Dendritic cell treated with granulocyte-macrophage colony-stimulating factor and Interleukin-4, amounts not matched to agents 40 ng/mL and 50 ng/mL, for 4 days (primary cell): Measurements from ENCODE around the gene SLC26A3.
"Not testable (repeated sequence)": the region's sequence is repeated elsewhere in the genome, so short reads cannot be mapped to it uniquely, and the experiment has no call there.

Experiments used
- H3K27ac Mint-ChIP-seq: one replicate; pipeline ENCODE4 v1.8.0; 2022; ENCODE audit warnings: mild to moderate bottlenecking, mixed read lengths
- H3K27me3 Mint-ChIP-seq: one replicate; pipeline ENCODE4 v1.8.0; 2022; ENCODE audit warnings: mild to moderate bottlenecking, mixed read lengths
- H3K36me3 Mint-ChIP-seq: one replicate; pipeline ENCODE4 v1.8.0; 2022; ENCODE audit warnings: low read depth, mixed read lengths
- H3K4me1 Mint-ChIP-seq: one replicate; pipeline ENCODE4 v1.8.0; 2022; ENCODE audit warnings: low read depth, mixed read lengths
- H3K4me3 Mint-ChIP-seq: one replicate; pipeline ENCODE4 v1.8.0; 2022; ENCODE audit warnings: mild to moderate bottlenecking, moderate library complexity, mixed read lengths
- H3K9me3 Mint-ChIP-seq: one replicate; pipeline ENCODE4 v1.8.0; 2022; ENCODE audit warnings: mixed read lengths
- intact Hi-C: fragments of 100-400 bp; cut with micrococcal nuclease; formaldehyde crosslinking; loops from one replicate; pipeline ENCODE4 v1.15.0; 2022

The SLC26A3 gene

DNA sequence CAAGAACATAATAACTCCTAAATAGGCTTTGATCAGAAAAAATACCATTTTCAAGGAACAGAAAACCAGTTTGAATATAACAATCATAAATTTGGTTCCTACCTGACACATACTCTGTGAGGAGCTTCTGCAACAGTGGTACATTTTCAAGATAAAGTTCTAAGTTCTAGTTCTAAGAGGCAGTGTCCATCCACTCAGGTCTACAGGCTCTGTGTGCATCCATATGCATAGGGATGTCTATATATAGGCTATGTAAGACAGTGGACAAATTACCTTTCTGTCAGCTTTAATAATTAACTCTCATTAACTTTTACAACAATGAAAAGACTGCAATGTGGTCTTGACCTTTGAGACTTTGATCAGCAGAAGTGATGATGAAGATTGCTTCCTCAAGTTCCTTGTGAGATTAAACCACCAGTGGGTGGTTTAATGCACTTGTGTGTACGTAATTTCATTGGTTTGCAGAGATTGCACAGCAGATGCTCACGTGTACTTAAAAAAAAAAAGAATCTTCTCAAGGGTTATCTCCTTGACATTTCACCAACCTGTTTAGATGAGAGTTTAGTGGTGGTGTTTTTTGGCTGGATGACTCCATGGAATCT lies at the start of gene SLC26A3:
Gene SLC26A3, minus strand, starts transcription at position 215 of the 602 bp plus-strand sequence. CDS start 8,714 bp downstream, outside the sequence.
- H3K36me3 Mint-ChIP-seq, result no peaks in the 10 kb centered on the region
- H3K27me3 Mint-ChIP-seq, result peaks cover 1% of the 10 kb centered on the region
- no peak within 1 kb of the TSS for H3K27ac Mint-ChIP-seq
- H3K4me1 Mint-ChIP-seq, result no peaks in the 10 kb centered on the region
- intact Hi-C loops, result no loop called here
- H3K9me3 Mint-ChIP-seq, result no peaks in the 10 kb centered on the region
- no peak within 1 kb of the TSS for H3K4me3 Mint-ChIP-seq

DNA sequence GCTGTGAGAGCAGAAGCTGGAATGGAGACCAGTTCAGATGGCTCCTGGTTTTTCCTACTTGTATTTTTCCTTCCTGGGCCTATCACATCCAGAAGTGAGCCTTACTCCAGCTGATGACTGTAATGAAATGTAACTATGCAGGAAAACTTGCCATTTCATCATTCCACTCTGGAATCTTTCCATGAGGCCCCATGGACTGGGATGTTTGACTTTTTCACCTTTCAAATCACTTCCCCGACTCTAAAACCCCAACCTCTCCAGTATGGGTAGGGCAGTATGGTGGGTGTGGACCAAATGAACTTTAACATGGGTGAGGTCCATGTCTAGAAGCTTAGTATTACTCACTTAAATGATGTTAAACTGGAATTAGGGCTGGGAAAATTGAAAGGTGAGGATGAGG lies 47.6 kb upstream of the SLC26A3 start:
- Mint-ChIP-seq H3K9me3 (no peaks in the 10 kb centered on the region), H3K27ac (no peak overlapping the region), H3K27me3 (peaks cover 3% of the 10 kb centered on the region), H3K36me3 (no peaks in the 10 kb centered on the region), H3K4me1 (no peaks in the 10 kb centered on the region), H3K4me3 (no peak overlapping the region)
- intact Hi-C loops, result no loop called here

DNA sequence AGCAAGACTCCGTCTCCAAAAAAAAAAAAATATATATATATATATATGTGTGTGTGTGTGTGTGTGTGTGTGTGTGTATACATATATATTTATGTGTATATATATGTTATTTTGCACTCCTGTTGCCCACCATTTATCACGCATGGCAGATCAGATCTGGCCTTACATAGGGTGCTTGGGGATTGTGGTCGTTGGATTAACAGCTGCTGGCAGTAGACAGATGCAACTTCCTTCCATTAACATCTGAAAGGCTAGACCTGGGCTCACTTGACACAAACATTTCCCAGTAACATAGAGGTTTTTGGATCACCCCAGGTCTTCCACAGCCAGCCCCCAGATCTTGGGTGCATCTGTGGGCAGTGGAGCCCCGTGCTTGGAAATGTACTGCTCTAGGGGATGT lies 47.2 kb upstream of the SLC26A3 start:
- H3K36me3 Mint-ChIP-seq, result no peaks in the 10 kb centered on the region
- no peak overlapping the region for H3K4me3 Mint-ChIP-seq
- intact Hi-C loops, result no loop called here
- no peak overlapping the region for H3K27ac Mint-ChIP-seq
- H3K9me3 Mint-ChIP-seq, result no peaks in the 10 kb centered on the region
- H3K27me3 Mint-ChIP-seq, result peaks cover 3% of the 10 kb centered on the region
- H3K4me1 Mint-ChIP-seq, result no peaks in the 10 kb centered on the region

DNA sequence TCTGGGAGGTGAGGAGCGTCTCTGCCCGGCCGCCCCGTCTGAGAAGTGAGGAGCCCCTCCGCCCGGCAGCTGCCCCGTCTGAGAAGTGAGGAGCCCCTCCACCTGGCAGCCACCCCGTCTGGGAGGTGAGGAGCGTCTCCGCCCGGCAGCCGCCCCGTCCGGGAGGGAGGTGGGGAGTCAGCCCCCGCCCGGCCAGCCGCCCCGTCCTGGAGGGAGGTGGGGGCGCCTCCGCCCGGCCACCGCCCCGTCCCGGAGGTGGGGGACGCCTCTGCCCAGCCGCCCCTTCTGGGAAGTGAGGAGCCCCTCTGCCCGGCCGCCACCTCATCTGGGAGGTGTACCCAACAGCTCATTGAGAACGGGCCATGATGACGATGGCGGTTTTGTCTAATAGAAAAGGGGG lies 45.2 kb upstream of the SLC26A3 start:
- intact Hi-C loops, H3K27me3 Mint-ChIP-seq, H3K4me3 Mint-ChIP-seq, H3K36me3 Mint-ChIP-seq, H3K4me1 Mint-ChIP-seq, H3K9me3 Mint-ChIP-seq, H3K27ac Mint-ChIP-seq: not testable (repeated sequence)

DNA sequence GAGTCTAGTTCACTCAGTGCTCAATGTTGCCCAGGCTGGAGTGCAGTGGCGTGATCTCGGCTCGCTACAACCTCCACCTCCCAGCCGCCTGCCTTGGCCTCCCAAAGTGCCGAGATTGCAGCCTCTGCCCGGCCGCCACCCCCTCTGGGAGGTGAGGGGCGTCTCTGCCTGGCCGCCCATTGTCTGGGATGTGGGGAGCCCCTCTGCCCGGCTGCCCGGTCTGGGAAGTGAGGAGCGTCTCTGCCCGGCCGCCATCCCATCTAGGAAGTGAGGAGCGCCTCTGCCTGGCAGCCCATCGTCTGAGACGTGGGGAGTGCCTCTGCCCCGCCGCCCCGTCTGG lies 44.8 kb upstream of the SLC26A3 start:
- intact Hi-C loops, H3K27me3 Mint-ChIP-seq, H3K4me1 Mint-ChIP-seq, H3K27ac Mint-ChIP-seq, H3K9me3 Mint-ChIP-seq, H3K4me3 Mint-ChIP-seq, H3K36me3 Mint-ChIP-seq: not testable (repeated sequence)

DNA sequence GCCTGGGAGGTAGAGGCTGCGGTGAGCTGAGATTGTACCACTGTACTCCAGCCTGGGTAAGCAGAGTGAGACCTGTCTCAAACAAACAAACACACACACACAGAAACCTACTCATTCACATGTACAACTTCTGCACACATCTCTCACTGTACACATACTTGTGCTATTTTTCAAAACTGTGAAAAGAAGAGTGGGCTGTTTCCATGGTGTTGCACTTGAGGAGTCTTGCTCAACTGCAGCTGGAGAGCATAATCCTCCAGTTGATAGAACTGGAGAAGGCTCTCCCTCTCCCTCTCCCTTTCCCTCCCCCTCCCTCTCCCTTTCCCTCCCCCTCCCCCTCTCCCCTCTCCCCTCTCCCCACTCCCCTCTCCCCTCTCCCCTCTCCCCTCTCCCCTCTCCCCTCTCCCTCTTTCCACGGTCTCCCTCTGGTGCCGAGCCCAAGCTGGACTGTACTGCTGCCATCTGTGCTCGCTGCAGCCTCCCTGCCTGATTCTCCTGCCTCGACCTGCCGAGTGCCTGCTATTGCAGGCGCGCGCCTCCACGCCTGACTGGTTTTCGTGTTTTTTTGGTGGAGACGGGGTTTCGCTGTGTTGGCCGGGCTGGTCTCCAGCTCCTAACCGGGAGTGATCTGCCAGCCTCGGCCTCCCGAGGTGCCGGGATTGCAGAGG lies 44.3 kb upstream of the SLC26A3 start:
- H3K27ac Mint-ChIP-seq, result no peak overlapping the region
- no peaks in the 10 kb centered on the region for H3K4me1 Mint-ChIP-seq
- no peaks in the 10 kb centered on the region for H3K36me3 Mint-ChIP-seq
- intact Hi-C loops, result no loop called here
- peaks cover 3% of the 10 kb centered on the region for H3K27me3 Mint-ChIP-seq
- H3K4me3 Mint-ChIP-seq, result no peak overlapping the region
- H3K9me3 Mint-ChIP-seq, result no peaks in the 10 kb centered on the region

DNA sequence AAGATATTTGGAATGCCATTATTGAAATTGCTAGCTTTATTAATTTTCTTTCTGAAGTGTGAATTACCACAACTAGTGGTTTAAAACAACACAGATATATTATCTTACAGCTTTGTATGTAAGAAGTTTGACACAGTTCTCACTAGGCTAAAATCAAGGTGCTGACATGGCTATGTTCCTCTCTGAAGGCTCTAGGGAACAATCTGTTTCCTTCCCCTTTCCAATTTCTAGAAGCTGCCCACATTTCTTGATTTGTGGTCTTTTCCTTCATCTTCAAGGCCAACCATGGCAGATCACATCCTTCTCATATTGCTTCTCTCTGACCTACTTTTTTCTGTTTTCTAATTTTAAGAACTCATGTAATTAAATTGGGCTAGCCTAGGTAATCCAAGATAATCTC lies 43.3 kb upstream of the SLC26A3 start:
- H3K9me3 Mint-ChIP-seq, result no peaks in the 10 kb centered on the region
- no peaks in the 10 kb centered on the region for H3K36me3 Mint-ChIP-seq
- peaks cover 3% of the 10 kb centered on the region for H3K27me3 Mint-ChIP-seq
- no peak overlapping the region for H3K4me3 Mint-ChIP-seq
- no peak overlapping the region for H3K27ac Mint-ChIP-seq
- H3K4me1 Mint-ChIP-seq, result no peaks in the 10 kb centered on the region
- intact Hi-C loops, result no loop called here

DNA sequence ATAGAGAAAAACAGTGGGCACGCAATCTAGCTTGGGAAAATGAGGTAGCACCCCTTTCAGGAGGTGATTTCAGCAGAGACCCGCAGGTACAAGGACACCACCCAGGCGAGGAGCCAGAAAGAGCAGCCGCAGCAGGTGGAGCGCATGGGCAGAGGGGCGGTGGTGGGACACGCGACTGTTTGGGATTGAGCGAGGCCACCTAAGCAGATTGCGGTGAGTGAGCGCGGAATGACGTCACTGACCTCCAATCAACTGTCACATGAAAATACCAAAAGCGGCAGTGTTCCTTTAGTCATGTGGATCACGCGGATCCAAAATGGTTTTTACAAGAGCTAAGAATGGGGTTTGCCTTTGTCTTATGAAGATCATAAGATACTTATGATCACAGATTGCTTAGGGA lies 40.2 kb upstream of the SLC26A3 start:
- Mint-ChIP-seq H3K27me3 (peaks cover 3% of the 10 kb centered on the region), H3K27ac (no peak overlapping the region), H3K36me3 (no peaks in the 10 kb centered on the region), H3K4me3 (no peak overlapping the region), H3K9me3 (peaks cover 10% of the 10 kb centered on the region), H3K4me1 (no peaks in the 10 kb centered on the region)
- intact Hi-C loops, result no loop called here

DNA sequence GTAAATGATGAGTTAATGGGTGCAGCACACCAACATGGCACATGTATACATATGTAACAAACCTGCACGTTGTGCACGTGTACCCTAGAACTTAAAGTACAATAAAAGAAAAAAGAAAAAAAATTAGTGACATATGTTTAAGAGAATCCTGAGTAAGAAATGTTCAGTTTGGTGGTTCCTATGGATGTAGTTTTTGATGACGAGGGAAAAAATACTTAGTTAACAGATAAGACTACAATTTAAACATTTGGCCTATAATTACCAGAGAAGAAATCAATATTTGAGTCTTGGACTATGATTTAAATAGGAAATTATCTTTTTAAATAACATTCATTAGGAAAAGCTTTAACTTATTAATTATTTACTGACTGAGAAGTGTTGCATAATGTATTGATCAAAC lies 39.2 kb upstream of the SLC26A3 start:
- Mint-ChIP-seq H3K4me1 (no peaks in the 10 kb centered on the region), H3K27ac (no peak overlapping the region), H3K27me3 (peaks cover 7% of the 10 kb centered on the region), H3K4me3 (no peak overlapping the region), H3K36me3 (no peaks in the 10 kb centered on the region), H3K9me3 (peaks cover 10% of the 10 kb centered on the region)
- intact Hi-C loops, result no loop called here

DNA sequence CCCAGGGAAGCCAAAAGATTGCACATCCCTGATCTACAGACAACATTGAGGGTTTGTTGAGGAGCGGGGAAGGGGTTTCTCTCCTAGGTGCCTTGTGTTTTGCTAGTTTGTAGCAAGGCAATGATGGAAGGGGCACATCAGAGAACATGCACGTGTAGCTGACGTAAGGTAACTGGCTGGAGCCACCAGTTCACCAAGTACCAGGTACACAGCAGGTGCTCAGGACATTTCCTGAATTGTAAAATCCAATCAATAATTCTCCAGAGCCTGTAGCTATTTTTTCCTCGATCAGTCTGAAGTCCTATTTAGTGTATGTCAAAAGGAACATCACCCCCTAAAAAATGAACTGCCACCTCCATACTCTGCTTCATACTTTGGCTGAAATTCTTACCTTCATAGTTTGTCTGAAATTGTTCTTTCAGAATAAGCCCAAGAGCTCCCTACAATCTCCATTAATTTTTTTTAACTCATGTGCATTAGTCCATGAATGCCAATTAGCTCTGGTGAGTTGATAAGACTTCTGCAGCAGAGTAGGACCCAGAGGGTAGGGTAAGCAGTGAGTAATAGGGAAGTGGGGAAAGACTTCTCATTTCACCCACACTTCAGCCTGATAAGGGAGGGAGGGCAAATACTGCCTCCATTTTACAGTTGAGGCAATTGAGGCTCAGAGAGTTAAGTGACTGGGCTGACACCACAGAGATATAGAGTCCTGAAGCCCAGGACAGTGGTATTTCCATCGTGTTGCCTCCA lies 36.0 kb upstream of the SLC26A3 start:
- no peak overlapping the region for H3K4me3 Mint-ChIP-seq
- no peaks in the 10 kb centered on the region for H3K4me1 Mint-ChIP-seq
- intact Hi-C loops, result no loop called here
- H3K27me3 Mint-ChIP-seq, result peaks cover 4% of the 10 kb centered on the region
- H3K27ac Mint-ChIP-seq, result no peak overlapping the region
- peaks cover 10% of the 10 kb centered on the region for H3K9me3 Mint-ChIP-seq
- H3K36me3 Mint-ChIP-seq, result no peaks in the 10 kb centered on the region

DNA sequence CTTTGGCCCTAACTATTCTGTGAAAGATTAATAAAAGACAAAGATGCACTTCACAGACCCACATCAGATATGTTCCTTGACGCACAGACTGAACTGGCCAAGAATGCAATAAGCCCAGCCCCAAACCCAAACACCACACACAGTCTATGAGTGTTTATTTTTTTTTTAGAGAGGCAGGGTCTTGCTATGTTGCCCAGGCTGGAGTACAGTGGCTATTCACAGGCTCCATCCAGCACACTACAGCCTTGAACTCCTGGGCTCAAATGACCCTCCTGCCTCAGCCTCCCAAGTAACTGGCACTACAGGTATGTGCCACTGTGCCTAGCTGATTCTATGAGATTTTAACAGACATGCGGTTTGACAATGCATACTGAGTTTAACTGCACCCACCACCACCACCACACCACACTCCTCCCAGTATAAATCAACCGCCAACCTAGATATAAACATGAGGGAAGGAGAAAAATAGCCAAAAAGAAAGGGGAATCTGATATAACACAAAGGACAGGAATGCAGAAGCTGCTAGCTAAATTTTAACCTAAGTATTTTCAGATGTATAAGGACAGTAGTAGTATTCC lies 35.1 kb upstream of the SLC26A3 start:
- H3K27ac Mint-ChIP-seq, result no peak overlapping the region
- H3K27me3 Mint-ChIP-seq, result peaks cover 4% of the 10 kb centered on the region
- no peak overlapping the region for H3K4me3 Mint-ChIP-seq
- intact Hi-C loops, result no loop called here
- H3K36me3 Mint-ChIP-seq, result no peaks in the 10 kb centered on the region
- no peaks in the 10 kb centered on the region for H3K4me1 Mint-ChIP-seq
- peaks cover 10% of the 10 kb centered on the region for H3K9me3 Mint-ChIP-seq

DNA sequence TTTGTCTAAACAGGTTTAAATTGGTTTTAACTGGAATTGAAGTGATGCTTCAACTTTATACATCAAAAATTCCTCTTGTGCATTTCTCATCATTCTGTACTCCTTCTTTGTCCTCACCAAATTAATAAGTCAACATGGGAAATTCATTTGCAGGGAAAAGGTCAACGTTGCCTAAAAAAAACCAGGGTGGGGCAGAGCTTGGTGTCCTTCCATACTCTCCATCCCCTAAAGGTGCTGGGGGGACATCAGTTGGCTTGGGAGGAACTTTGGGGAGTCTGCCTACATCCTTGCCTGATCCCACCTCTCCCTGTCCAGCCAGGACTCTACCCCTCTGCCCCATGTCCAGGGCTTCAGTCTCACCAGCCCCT lies 34.1 kb upstream of the SLC26A3 start:
- H3K4me3 Mint-ChIP-seq, result no peak overlapping the region
- intact Hi-C loops, result no loop called here
- H3K27ac Mint-ChIP-seq, result no peak overlapping the region
- H3K9me3 Mint-ChIP-seq, result peaks cover 10% of the 10 kb centered on the region
- peaks cover 4% of the 10 kb centered on the region for H3K27me3 Mint-ChIP-seq
- no peaks in the 10 kb centered on the region for H3K4me1 Mint-ChIP-seq
- H3K36me3 Mint-ChIP-seq, result no peaks in the 10 kb centered on the region

DNA sequence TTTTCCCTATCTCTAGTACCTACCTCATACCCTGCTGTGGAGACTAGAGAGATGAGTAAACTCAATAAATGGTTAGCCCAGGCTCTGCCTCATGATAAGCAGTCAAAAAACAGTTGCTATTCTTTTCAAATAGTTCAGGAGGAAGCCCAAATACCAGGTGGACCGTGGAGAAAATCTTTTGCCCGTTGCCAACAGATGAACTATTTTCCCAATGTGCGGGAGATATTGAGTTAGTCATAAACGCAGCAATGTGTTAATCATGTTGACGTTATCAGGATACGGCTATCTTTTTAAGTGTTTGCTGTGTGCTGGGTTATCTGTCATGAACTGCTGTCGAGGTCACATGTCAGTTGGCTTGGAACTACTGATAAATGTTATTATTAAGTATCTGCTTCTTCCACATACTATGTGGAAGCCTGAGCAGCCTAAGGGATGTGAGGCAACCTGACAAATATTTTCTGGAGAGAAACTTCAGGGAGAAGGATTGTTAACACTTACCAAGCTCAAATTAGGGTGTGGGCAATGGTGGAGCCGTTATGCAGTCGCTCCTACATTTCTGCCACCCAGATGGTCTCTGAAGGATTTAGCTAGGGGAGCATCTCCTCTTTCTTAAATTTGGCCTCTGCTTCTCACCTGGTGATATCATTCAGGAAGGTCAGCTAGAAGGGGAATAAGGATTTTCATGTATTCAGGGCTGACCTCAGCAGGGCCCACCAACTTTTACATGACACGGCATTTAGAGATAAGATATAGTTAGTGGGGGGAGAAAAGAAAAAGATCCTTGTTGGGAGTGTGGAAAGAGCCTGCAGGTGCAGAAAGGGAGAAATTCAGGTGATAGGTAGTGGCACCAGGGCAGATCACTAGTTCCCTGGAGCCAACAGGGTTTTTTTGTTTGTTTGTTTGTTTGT lies 33.5 kb upstream of the SLC26A3 start:
- Mint-ChIP-seq H3K27me3 (peaks cover 7% of the 10 kb centered on the region), H3K4me3 (no peak overlapping the region), H3K27ac (no peak overlapping the region), H3K9me3 (peaks cover 10% of the 10 kb centered on the region), H3K36me3 (no peaks in the 10 kb centered on the region), H3K4me1 (no peaks in the 10 kb centered on the region)
- intact Hi-C loops, result no loop called here

DNA sequence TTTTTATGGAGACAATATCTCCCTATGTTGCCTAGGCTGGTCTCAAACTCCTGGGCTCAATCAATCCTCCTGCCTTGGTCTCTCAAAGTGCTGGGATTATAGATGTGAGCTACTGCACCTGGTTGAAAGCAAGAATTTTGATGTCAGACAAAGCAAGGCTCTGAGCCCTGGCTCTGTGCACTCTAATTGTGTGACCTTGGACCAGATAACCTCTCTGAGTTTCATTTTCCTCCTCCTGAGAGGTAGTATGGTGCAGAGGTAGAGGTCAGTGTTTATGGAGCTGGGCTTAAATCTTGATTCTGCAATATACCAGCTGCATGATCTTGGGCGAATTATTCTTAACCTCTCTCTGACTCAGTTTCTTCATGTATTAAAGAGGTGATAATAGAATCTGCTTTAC lies 31.4 kb upstream of the SLC26A3 start:
- peaks cover 7% of the 10 kb centered on the region for H3K27me3 Mint-ChIP-seq
- no peaks in the 10 kb centered on the region for H3K4me1 Mint-ChIP-seq
- no peaks in the 10 kb centered on the region for H3K9me3 Mint-ChIP-seq
- H3K4me3 Mint-ChIP-seq, result no peak overlapping the region
- H3K36me3 Mint-ChIP-seq, result no peaks in the 10 kb centered on the region
- H3K27ac Mint-ChIP-seq, result no peak overlapping the region
- intact Hi-C loops, result no loop called here
